AG04449 (cell line): Measurements from ENCODE around the gene GAPDHS.

Source experiments
- CTCF ChIA-PET: fragments of 350-600 bp; formaldehyde crosslinking; extraction: SDS; loops from one replicate; lab custom pipeline; 2021; ENCODE audit warnings: antibody characterized with exemption; lab: Yijun Ruan, JAX
- POLR2A ChIA-PET: fragments of 400-600, 350-600 bp; formaldehyde crosslinking; extraction: SDS; loops from one replicate; lab custom pipeline; 2020; ENCODE audit warnings: antibody characterized with exemption, inconsistent platforms; lab: Yijun Ruan, JAX
- DNase-seq: peaks from one replicate; pipeline ENCODE4 v3.0.0-alpha.2; 2010; ENCODE audit warnings: low read depth, low spot score
- H3K4me3 ChIP-seq: 2 replicates; pipeline ENCODE4 v1.5.1; 2011; ENCODE audit warnings: low read depth, mild to moderate bottlenecking, control low read depth, low read length
- TF ChIP-seq, protein P1 (sequence below): IDR thresholded peaks from one replicate; pipeline ENCODE4 v1.5.1; 2011; ENCODE audit warnings: mild to moderate bottlenecking, moderate library complexity, low read length, control low read depth, inconsistent platforms; ENCODE audit not compliant: insufficient read depth; ENCODE audit errors: missing control alignments

The GAPDHS gene

DNA sequence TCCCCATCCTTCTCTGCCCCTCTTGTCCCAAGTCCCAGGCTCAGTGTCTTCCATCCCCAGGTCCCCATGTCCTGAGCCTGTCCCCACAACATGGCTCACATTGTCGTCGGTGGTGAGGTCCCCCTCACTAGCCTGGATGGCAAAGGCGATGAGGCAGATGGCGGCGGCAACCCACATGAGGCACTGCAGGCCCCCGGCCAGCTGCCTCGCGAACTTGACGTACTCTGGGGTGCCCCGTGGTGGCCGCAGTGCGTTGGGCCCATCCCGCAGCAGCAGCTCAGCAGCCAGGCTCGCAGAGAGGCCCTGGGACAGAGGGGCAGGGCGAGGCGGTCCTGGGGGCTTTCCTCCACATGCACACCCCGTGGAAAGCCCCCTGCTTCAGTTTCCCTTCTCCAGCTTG lies 29.1 kb downstream of the GAPDHS start:
- H3K4me3 ChIP-seq: no peak overlapping the region
- DNase-seq: no peak
- TF ChIP-seq, protein P1, sequence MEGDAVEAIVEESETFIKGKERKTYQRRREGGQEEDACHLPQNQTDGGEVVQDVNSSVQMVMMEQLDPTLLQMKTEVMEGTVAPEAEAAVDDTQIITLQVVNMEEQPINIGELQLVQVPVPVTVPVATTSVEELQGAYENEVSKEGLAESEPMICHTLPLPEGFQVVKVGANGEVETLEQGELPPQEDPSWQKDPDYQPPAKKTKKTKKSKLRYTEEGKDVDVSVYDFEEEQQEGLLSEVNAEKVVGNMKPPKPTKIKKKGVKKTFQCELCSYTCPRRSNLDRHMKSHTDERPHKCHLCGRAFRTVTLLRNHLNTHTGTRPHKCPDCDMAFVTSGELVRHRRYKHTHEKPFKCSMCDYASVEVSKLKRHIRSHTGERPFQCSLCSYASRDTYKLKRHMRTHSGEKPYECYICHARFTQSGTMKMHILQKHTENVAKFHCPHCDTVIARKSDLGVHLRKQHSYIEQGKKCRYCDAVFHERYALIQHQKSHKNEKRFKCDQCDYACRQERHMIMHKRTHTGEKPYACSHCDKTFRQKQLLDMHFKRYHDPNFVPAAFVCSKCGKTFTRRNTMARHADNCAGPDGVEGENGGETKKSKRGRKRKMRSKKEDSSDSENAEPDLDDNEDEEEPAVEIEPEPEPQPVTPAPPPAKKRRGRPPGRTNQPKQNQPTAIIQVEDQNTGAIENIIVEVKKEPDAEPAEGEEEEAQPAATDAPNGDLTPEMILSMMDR: no peak
- POLR2A ChIA-PET: no interaction called here
- CTCF ChIA-PET: no interaction called here

DNA sequence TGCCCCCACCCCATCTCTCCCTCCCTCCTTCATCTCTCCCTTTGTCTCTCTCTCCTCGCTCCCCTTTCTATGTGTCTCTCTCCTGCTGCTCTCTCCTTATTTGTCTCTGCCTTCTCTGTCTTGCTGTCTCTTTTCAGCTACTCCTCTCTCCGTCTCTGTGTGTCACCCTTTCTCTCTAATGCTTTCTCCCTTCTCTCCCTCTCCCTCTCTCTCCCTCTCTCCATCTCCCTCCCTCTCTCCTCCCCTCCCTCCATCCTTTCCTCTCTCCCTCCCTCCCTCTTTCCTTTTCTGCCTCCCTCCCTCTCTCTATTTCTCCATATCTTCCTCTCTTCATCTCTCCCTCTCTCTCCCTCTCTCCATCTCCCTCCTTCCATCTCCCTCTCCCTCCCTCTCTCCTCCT lies 29.5 kb downstream of the GAPDHS start:
- H3K4me3 ChIP-seq: no peak overlapping the region
- POLR2A ChIA-PET: no interaction called here
- TF ChIP-seq, protein P1: no peak
- CTCF ChIA-PET: interaction anchor here (1.0 kb wide), 1 partner anchor 13 kb away, joined by 5 read pairs; no protein-coding TSS in a partner anchor
- DNase-seq: no peak

DNA sequence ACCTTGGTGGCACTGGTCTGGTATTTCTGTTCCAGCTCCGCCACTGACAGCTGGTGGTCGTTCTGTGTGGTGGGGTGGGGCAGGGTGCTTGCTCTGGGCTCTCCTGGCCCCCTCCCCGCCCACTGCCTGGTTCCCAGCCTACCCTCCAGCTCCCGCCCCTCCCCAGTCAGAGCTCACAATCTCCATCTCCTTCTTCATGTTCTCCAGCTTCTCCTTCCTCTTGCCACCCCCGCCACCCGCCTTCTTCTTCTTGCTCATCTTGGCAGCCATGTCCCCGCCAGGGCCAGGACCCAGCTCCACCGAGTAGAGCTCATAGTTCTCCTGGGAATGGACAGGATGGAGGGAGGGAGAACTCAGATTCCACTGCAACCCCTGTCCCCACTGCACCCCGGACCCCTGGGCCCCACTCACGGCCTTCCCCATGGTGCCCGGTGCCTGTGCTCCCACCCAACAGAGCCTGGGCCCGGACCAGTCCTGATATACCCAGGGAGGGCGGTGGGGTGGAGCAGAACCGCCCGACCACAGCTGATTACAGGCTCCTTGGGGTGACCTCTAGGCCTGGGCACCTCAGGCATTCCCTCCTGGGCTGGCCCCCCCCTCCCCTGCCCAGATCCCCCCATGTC lies 30.1 kb downstream of the GAPDHS start, which contains the start of gene ATP4A:
Gene ATP4A, minus strand, starts transcription at position 452 of the 623 bp plus-strand sequence. Its CDS starts 29 bp downstream, at position 423.
- ChIA-PET CTCF (interaction anchor here (1.0 kb wide), 1 partner anchor 14 kb away, joined by 5 read pairs; no protein-coding TSS in a partner anchor), POLR2A (no interaction called here)
- no peak for DNase-seq
- H3K4me3 ChIP-seq: no peak within 1 kb of the TSS
- TF ChIP-seq, protein P1: no peak

DNA sequence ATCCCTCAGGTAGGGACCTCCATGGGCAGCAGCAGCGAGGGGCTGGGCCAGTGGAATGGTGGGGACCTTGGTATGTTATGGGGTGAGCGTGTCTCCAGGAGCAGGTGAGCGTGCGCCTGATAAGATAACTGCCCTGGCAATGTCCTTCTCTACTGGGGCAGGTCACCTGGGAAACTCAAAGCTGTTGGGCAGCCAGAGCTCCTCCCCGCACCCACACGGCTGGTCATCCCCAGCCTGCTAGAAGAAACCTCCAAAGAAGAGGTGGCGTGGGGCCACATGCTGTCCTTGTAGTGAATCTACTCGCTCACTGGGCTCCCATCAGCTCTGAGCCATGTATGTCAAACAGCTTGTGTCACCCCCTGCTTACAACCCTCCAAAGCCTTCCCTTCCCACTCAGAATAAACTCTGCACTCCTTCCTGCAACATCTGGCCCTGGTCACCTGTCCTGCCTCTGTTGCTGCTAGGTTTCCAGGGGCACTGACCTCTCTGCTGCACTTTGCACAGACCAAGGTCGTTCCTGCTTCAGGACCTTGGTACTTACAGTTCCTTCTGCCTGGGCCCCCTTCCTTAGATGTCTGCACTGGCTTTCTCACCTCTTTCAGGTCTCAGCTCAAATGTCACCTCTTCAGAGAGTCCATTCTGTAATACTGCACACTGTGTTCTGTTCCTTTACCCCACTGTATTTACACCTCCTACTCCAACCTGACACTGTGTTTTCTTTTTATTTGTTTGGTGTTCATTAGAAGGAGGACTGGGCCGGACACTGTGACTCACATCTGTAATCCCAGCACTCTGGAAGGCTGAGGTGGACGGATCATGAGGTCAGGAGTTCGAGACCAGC lies 32.0 kb downstream of the GAPDHS start:
- no peak overlapping the region for H3K4me3 ChIP-seq
- CTCF ChIA-PET: interaction anchor here (1.0 to 3.9 kb wide), 2 partner anchors 16 to 56 kb away, joined by 3 to 14 read pairs; no protein-coding TSS in a partner anchor
- TF ChIP-seq, protein P1: no peak
- DNase-seq: no peak
- POLR2A ChIA-PET: no interaction called here

DNA sequence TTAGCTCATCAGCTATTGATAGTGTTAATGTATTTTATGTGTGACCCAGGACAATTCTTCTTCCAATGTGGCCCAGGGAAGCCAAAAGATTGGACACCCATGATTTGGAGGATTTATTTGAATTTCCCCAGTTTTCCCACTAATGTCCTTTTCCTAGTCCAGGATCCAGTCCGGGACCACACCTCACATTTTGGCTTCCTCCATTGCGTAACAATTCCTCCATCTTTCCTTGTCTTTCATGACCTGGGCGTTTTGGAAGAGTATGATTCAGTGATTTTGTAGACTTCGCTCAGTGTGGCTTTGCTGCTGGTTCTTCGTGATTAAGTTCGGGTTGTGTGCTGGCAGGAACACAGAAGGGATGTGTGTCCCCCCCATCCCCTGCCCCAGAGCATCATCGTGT lies 33.5 kb downstream of the GAPDHS start:
- POLR2A ChIA-PET: no interaction called here

More for the DNA sequence above, 33.5 kb downstream of the GAPDHS start:
- H3K4me3 ChIP-seq: no peak overlapping the region
- CTCF ChIA-PET: interaction anchor here (3.9 kb wide), 1 partner anchor 18 kb away, joined by 14 read pairs; no protein-coding TSS in a partner anchor
- TF ChIP-seq, protein P1: no peak
- no peak for DNase-seq
